HuH-7 (cell line): ENCODE measurements around the gene MUC4.

Experiments
- DNase-seq: peaks from one replicate; pipeline ENCODE4 v3.0.0; 2011; ENCODE audit warnings: low spot score

The MUC4 gene

GRCh38 chr3:195697582-195698324 is 114.0 kb downstream of the MUC4 start:
- no peak for DNase-seq
